GM19239 (cell line): ENCODE measurements around the gene FCN1.

Source experiments
- DNase-seq: peaks from one replicate; pipeline ENCODE4 v3.0.0; 2011; ENCODE audit warnings: low spot score; ENCODE audit not compliant: insufficient read length
- FAIRE-seq: peaks from 2 replicates; lab custom pipeline; 2011; peaks lifted over from hg19 to GRCh38; lab: Jason Lieb, UNC

Gene FCN1

DNA sequence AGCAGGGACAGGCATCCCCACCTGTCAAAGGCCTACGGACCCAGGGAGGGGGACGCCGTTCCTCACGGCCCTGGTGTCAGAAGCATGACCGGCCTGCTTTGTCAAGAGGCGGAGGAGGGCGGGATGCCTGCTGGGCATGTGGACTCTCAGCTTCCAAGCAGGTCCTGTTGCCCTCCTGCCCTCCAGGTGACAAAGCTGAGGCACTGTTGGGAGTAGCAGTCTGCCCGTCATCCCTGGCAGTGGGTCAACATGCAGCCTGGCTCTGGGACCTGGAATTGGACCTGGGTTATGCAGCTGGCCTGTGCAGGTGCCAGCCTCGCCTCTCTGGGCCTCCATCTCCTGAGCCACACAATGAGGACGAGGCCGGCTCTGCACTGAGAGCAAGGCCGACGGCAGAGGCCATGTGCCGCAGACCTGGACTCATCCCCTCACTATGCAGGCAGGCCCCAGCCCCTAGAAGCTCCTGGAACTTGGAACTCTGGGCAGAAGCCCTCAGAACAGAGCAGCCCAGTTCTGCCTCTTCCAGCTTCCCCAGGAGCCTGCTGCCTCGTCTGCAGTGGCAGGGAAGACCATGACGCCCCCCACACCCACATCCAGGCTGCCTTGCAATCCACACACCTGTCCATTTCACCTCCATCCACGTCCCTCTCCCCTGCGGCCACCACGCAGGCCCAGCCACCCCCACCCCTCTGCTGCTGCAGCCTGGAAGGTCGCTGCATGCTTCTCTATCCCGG, 20.8 kb upstream of the FCN1 start:
- DNase-seq (no peak), FAIRE-seq (no peak)

- FAIRE-seq (no peak), DNase-seq (no peak)
Measured at GRCh38 chr9:134937566-134938345, 20.0 kb upstream of the FCN1 start.

GRCh38 chr9:134937164-134937555, 19.4 kb upstream of the FCN1 start:
- FAIRE-seq, result no peak
- no peak for DNase-seq

DNA sequence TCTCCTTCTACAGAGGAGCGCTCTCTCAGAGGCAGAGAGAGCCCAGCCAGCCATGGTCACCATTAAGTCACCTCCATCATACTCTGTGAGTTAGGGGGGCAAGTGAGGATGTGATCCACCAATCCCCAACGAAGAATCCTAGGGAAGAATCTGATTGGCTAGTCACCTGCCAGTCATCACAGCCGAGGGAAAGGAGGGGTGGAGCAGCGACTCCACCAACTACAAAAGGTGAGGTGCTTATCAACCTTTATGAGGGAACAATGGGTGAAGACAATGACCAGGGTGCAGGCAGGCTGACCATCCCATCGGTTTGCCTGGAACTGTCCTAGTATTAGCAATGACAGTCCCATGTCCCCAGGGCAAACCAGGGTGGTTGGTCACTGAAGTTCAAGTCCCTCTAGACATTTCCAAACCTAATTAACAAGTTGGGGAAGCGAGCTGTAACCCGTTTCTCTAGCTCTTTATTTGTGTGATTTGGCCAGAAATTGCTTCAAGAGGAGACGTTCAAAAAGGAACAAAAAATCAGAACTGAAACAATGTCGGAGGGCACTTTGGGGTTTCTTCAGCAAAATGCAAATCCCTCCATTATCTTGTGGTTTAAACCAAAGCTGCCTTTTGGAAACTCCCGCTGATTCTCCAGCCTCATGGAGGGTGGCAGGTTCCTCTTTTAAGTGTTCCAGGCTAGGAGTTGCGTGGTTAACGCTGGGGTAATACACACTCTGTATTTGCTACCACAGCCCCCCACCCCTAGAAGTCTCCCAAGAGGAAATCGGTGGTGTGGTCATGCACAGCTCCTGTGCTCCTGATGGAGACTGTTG, 18.8 kb upstream of the FCN1 start:
- FAIRE-seq (peak; percentile 96), DNase-seq (peak; percentile 46)

- DNase-seq, result no peak
- FAIRE-seq, result no peak
Measured at GRCh38 chr9:134935701-134936345, 18.1 kb upstream of the FCN1 start.

DNA sequence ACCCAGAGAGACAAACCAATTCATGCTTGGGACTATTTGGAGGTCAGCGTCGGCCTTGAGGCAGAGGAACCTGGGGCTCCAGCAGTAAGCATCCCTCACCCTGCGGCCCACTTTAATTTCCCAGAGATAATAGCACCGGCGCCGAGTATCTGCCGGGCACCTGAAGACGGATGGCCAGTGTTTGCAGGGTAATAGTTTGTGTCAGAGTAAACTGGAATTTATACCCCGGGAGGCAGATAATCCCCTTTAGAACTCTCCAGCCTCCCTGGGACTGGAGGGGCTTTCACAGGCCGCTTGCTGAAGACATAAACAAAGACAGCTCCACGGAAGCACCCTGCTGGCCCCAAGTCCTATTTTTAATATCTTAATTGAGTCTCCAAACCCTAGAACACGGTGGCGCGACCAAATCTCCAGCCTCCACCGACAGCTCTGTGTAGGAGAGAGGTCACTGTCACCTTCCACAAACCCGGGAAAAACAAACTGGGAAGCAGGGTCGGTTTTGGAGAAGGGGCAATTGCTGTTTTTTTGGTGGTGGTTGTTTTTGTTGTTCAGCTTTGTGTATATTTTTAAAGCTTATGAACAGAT, 17.4 kb upstream of the FCN1 start:
- no peak for DNase-seq
- FAIRE-seq, result no peak

GRCh38 chr9:134933076-134933659, 15.5 kb upstream of the FCN1 start:
- FAIRE-seq, result no peak
- DNase-seq, result no peak

DNA sequence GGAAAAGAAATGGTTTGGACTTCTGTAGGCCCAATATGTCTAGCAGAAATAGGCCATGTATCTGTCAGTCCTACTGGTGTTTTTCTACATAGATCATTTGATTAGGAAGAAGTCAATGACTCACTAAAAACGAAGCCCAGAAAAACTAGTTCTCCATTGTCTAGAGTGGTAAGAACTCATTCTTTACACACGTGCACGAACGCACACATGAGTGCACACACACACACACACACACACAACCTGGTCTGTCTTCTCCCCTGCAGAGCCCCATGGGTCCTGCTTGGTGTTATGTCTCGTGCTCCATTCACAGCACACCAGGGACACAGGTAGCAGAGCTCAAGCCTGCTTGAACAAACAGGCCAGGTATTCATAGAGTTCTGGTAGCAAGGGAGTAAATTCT, 14.9 kb upstream of the FCN1 start:
- FAIRE-seq, result no peak

GRCh38 chr9:134932171-134932570, 14.5 kb upstream of the FCN1 start:
- DNase-seq (no peak), FAIRE-seq (no peak)

More for the DNA sequence above, 14.9 kb upstream of the FCN1 start:
- no peak for DNase-seq

DNA sequence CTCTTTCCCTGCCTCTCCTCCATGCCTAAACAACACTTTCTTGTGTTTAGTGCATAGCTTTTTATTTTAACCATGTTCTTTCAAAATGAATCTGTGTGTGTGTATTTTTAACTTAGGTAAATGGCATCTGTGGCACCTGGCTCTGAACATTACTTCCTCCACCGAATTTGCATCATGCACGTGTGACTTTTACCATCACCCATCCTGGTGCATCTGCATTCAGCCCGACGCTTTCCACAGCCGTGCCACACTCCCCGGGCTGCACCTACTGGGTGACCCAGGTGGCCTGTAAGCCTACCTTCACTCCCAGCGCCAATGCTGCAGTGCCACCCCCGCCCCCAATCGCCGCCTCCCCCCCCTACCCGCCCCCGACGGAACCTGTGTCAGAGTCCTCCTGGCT, 12.7 kb upstream of the FCN1 start:
- FAIRE-seq, result peak; percentile 76
- peak; percentile 55 for DNase-seq

- FAIRE-seq (peak; percentile 11), DNase-seq (no peak)
Measured at GRCh38 chr9:134929193-134930158, 11.8 kb upstream of the FCN1 start.

DNA sequence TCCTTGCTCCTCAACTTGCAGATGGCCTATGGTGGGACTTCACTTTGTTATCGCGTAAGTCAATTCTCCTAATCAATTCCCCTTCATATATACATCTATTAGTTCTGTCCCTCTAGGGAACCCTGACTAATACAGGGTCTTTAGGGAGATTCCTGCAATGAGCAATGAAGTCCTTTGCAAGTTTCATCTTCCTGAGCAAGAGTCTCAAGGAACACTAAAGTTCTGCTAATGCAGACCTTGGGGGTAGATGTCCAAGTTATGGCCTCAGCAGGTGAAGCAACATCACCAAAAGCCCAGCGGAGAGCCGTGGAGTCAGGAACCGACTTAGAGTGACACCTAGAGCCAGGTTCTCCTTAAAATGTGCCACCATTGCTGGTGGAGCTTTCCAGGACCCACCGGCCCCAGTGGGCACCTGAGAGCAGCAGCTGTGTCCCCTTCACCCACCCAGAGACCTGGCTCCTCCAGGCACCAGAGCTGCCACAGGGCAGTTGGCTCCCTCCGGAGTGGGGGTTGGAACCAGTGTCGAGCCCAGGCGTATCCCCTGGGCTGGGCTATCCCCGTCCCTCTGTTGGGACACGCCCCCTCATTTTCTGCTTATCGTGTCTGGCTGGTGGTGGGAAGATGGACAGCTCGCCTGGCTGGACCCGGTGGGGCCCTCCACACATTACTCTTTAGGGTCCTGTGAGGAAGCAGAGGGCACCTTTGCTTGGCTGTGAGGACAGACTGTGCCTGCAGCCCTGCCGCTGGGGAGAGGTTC, 10.9 kb upstream of the FCN1 start:
- FAIRE-seq (no peak), DNase-seq (no peak)

GRCh38 chr9:134925011-134925511, 7.3 kb upstream of the FCN1 start:
- FAIRE-seq, result peak; percentile 80
- no peak for DNase-seq

- FAIRE-seq, result no peak
- no peak for DNase-seq
Measured at GRCh38 chr9:134923466-134923865, 5.8 kb upstream of the FCN1 start.

GRCh38 chr9:134922932-134923240, 5.2 kb upstream of the FCN1 start:
- FAIRE-seq (no peak), DNase-seq (no peak)

DNA sequence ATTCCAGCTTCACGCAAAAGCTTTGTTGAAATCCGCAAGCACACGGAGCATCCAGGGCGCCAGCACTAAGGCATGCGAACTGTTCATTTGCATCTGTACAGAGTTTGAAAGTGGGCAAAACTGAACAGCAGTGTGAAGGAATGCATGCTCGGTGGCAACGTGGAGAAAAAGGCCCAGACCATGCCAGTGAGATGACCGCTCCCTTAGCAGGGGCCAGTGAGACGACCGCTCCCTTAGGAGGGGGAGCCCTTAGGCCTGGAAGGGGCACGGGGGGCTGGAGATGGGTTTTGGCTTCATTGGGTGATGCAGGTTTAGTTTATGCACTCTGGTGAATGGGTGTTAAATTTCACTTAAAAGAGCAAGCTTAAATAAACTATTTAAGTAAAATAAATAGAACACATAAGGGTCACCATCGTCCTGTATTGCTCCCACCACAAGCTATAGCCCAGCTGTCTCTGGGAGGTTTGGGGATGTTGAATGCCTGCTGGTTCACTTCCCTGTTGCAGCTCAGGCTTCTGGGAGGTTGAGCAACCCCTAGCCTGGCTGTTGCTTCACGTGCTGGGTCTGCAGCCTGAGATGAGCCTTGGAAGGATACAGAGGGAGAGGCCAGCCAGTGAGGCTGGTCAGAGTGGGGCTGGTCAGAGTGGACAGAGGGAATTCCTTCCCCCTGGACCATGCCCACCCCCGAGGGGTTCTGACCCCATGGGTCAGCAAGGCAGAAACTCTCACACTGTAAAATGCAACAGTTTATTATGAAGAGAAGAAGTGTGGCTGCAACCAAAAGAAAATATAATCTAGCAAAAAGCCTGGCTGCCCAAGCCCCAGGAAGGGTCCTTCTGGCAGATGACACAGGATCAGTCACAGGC, 4.6 kb upstream of the FCN1 start:
- no peak for DNase-seq

GRCh38 chr9:134919303-134919702, 1.6 kb upstream of the FCN1 start:
- FAIRE-seq (no peak), DNase-seq (no peak)

More for the DNA sequence above, 4.6 kb upstream of the FCN1 start:
- no peak for FAIRE-seq
